Midbrain (tissue), 1 donor: ENCODE results near the gene CBLC.

ENCODE experiments used
- DNase-seq: peaks from one replicate; lab custom pipeline; 2025; lab: John Stamatoyannopoulos, UW

Gene CBLC

GRCh38 chr19:44799627-44800346 is 22.1 kb downstream of the CBLC start:
- no peak for DNase-seq

GRCh38 chr19:44800461-44800860 is 22.8 kb downstream of the CBLC start:
- peak; percentile 32 for DNase-seq

- DNase-seq: no peak
These were observed 26.0 kb downstream of the CBLC start for GRCh38 chr19:44803442-44804428.

- no peak for DNase-seq
These were observed 28.6 kb downstream of the CBLC start for GRCh38 chr19:44806291-44806690.

- no peak for DNase-seq
These were observed 29.5 kb downstream of the CBLC start for GRCh38 chr19:44807162-44807561.

- peak; percentile 21 for DNase-seq
These were observed 30.2 kb downstream of the CBLC start for GRCh38 chr19:44807652-44808462.

GRCh38 chr19:44808463-44809371 is 31.0 kb downstream of the CBLC start, which contains the start of gene BCAM:
TSS of gene BCAM (plus strand) at chr19:44809103. CDS start at chr19:44809125, 22 bp downstream.
- DNase-seq: peak; percentile 58

GRCh38 chr19:44809577-44810233 is 32.0 kb downstream of the CBLC start:
- DNase-seq: no peak

GRCh38 chr19:44810234-44811121 is 32.8 kb downstream of the CBLC start:
- no peak for DNase-seq

- no peak for DNase-seq
These were observed 33.4 kb downstream of the CBLC start for GRCh38 chr19:44811122-44811419.

GRCh38 chr19:44812142-44812718 is 34.5 kb downstream of the CBLC start:
- no peak for DNase-seq

GRCh38 chr19:44813070-44813840 is 35.6 kb downstream of the CBLC start:
- no peak for DNase-seq

GRCh38 chr19:44813841-44814470 is 36.3 kb downstream of the CBLC start:
- no peak for DNase-seq

- no peak for DNase-seq
These were observed 36.8 kb downstream of the CBLC start for GRCh38 chr19:44814517-44814916.

- DNase-seq: no peak
These were observed 38.6 kb downstream of the CBLC start for GRCh38 chr19:44816301-44816700.

- DNase-seq: no peak
These were observed 40.2 kb downstream of the CBLC start for GRCh38 chr19:44817725-44818465.

GRCh38 chr19:44818466-44819031 is 40.9 kb downstream of the CBLC start:
- DNase-seq: no peak
